ENCODE data around the gene TRPM8. TPM values are rescaled to one million over a fixed set of nuclear protein-coding genes. Genes with fewer than 3 reads are reported as not detected.

Gene TRPM8
- total RNA-seq, 1 donor from 2014 or later, result 7.5 TPM

DNA sequence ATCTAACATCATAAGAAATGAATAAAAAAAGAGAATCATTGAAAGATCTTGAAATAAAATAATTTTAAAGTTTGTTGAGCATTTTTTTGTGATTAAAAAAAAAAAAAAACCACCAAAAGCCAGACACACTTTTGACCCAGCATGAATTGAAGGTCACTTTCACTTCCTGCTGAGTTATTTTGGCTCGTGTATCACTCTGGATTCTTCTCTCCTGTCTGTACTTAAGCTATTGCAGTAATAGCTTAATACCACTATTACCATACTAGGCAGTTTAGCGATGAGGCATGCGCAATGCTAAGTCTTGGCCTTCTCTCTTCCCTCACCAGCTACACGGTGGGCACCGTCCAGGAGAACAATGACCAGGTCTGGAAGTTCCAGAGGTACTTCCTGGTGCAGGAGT, 78.8 kb downstream of the TRPM8 start:
- Histone ChIP-seq H3K4me1 (no peaks in the 10 kb centered on the region), H3K79me2 (ENCODE audit: low read depth) (no peaks in the 10 kb centered on the region), H3K4me2 (no peak overlapping the region), H3K4me3 (no peak overlapping the region), H3K27ac (no peak overlapping the region), H4K20me1 (ENCODE audit: low read depth) (no peaks in the 10 kb centered on the region), H3F3A (ENCODE audit: low read depth) (no peaks in the 10 kb centered on the region), H2AFZ (replicated peaks) (no peak overlapping the region), H3K9me3 (ENCODE audit: low read depth) (no peaks in the 10 kb centered on the region), H3K27me3 (no peaks in the 10 kb centered on the region), H3K9ac (no peak overlapping the region), H3K36me3 (no peaks in the 10 kb centered on the region)
- H3K36me3 Mint-ChIP-seq, result no peaks in the 10 kb centered on the region
- peaks cover 2% of the 10 kb centered on the region for H3K9me3 Mint-ChIP-seq
- DNase-seq (ENCODE audit: low spot score), result no peak
- H3K4me1 Mint-ChIP-seq, result peaks cover 6% of the 10 kb centered on the region
- H3K4me3 Mint-ChIP-seq, result no peak overlapping the region
- TF ChIP-seq EZH2phosphoT487 (IDR thresholded peaks at IDR 0.05) (no peak), EZH2 (IDR thresholded peaks at IDR 0.05) (no peak)
- H3K27ac Mint-ChIP-seq, result no peak overlapping the region
- H3K27me3 Mint-ChIP-seq (ENCODE audit: insufficient read depth, low read depth), result peaks cover 7% of the 10 kb centered on the region

- Histone ChIP-seq H3K4me3 (no peak overlapping the region), H3K36me3 (no peaks in the 10 kb centered on the region), H3K27me3 (no peaks in the 10 kb centered on the region), H3K9me3 (ENCODE audit: low read depth) (no peaks in the 10 kb centered on the region), H3K27ac (no peak overlapping the region), H3K79me2 (ENCODE audit: low read depth) (no peaks in the 10 kb centered on the region), H3K4me1 (no peaks in the 10 kb centered on the region), H2AFZ (replicated peaks) (no peak overlapping the region), H3K4me2 (no peak overlapping the region), H4K20me1 (ENCODE audit: low read depth) (no peaks in the 10 kb centered on the region), H3K9ac (no peak overlapping the region), H3F3A (ENCODE audit: low read depth) (no peaks in the 10 kb centered on the region)
- peaks cover 6% of the 10 kb centered on the region for H3K4me1 Mint-ChIP-seq
- H3K9me3 Mint-ChIP-seq, result peaks cover 2% of the 10 kb centered on the region
- no peaks in the 10 kb centered on the region for H3K36me3 Mint-ChIP-seq
- H3K27me3 Mint-ChIP-seq (ENCODE audit: insufficient read depth, low read depth), result peaks cover 7% of the 10 kb centered on the region
- no peak for DNase-seq (ENCODE audit: low spot score)
- no peak overlapping the region for H3K4me3 Mint-ChIP-seq
- H3K27ac Mint-ChIP-seq, result no peak overlapping the region
- no peak for TF ChIP-seq EZH2 (IDR thresholded peaks at IDR 0.05)
- TF ChIP-seq EZH2phosphoT487 (IDR thresholded peaks at IDR 0.05), result no peak
- TF ChIP-seq, protein P1, sequence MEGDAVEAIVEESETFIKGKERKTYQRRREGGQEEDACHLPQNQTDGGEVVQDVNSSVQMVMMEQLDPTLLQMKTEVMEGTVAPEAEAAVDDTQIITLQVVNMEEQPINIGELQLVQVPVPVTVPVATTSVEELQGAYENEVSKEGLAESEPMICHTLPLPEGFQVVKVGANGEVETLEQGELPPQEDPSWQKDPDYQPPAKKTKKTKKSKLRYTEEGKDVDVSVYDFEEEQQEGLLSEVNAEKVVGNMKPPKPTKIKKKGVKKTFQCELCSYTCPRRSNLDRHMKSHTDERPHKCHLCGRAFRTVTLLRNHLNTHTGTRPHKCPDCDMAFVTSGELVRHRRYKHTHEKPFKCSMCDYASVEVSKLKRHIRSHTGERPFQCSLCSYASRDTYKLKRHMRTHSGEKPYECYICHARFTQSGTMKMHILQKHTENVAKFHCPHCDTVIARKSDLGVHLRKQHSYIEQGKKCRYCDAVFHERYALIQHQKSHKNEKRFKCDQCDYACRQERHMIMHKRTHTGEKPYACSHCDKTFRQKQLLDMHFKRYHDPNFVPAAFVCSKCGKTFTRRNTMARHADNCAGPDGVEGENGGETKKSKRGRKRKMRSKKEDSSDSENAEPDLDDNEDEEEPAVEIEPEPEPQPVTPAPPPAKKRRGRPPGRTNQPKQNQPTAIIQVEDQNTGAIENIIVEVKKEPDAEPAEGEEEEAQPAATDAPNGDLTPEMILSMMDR (IDR thresholded peaks at IDR 0.05), result no peak
Observed at GRCh38 chr2:233996461-233996860, 79.3 kb downstream of the TRPM8 start.

- no peaks in the 10 kb centered on the region for H3K9me3 ChIP-seq (ENCODE audit: low read depth)
- no peak overlapping the region for H3K4me3 ChIP-seq
- peaks cover 7% of the 10 kb centered on the region for H3K27me3 Mint-ChIP-seq (ENCODE audit: insufficient read depth, low read depth)
- H3K27ac ChIP-seq, result no peak overlapping the region
- no peaks in the 10 kb centered on the region for H3K9me3 Mint-ChIP-seq
- TF ChIP-seq, protein P1 (IDR thresholded peaks at IDR 0.05), result no peak
- TF ChIP-seq EZH2phosphoT487 (IDR thresholded peaks at IDR 0.05) (no peak), EZH2 (IDR thresholded peaks at IDR 0.05) (no peak)
- H3K9ac ChIP-seq, result no peak overlapping the region
- H3K4me2 ChIP-seq, result no peak overlapping the region
- no peak overlapping the region for H2AFZ ChIP-seq (replicated peaks)
- H4K20me1 ChIP-seq (ENCODE audit: low read depth), result no peaks in the 10 kb centered on the region
- H3K4me1 Mint-ChIP-seq, result peaks cover 6% of the 10 kb centered on the region
- H3K36me3 ChIP-seq, result no peaks in the 10 kb centered on the region
- no peak overlapping the region for H3K4me3 Mint-ChIP-seq
- no peaks in the 10 kb centered on the region for H3K36me3 Mint-ChIP-seq
- H3K27me3 ChIP-seq, result no peaks in the 10 kb centered on the region
- no peaks in the 10 kb centered on the region for H3K4me1 ChIP-seq
- no peak for DNase-seq (ENCODE audit: low spot score)
- no peaks in the 10 kb centered on the region for H3F3A ChIP-seq (ENCODE audit: low read depth)
- H3K27ac Mint-ChIP-seq, result no peak overlapping the region
- no peaks in the 10 kb centered on the region for H3K79me2 ChIP-seq (ENCODE audit: low read depth)
Observed at GRCh38 chr2:233997707-233998106, 80.5 kb downstream of the TRPM8 start.

DNA sequence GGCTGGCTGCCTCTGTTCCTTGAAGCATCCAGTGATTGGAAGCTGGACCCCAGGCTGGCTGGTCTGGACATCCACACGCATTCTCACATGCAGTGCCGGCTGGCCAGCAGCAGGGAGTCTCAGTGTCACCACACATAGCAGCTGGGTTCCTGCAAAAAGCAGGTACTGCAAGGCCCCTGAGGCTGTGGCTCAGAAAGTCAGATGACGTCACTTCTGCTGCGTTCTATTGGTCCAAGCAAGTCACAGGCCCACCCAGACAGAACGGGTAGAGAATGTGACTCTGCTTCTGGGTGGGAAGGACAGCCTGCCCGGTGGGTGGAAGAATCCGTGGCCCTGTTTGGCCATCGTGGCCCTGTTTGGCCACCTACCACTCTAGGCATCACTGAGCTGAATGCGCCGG, 82.0 kb downstream of the TRPM8 start:
- DNase-seq (ENCODE audit: low spot score), result no peak

More for the DNA sequence above, 82.0 kb downstream of the TRPM8 start:
- H4K20me1 ChIP-seq (ENCODE audit: low read depth), result no peaks in the 10 kb centered on the region
- Mint-ChIP-seq H3K4me3 (no peak overlapping the region), H3K4me1 (peaks cover 10% of the 10 kb centered on the region), H3K9me3 (no peaks in the 10 kb centered on the region), H3K27ac (no peak overlapping the region), H3K36me3 (no peaks in the 10 kb centered on the region), H3K27me3 (ENCODE audit: insufficient read depth, low read depth) (peaks cover 7% of the 10 kb centered on the region)
- no peaks in the 10 kb centered on the region for H3K79me2 ChIP-seq (ENCODE audit: low read depth)
- no peak overlapping the region for H3K4me3 ChIP-seq
- no peak overlapping the region for H3K4me2 ChIP-seq
- H3F3A ChIP-seq (ENCODE audit: low read depth), result no peaks in the 10 kb centered on the region
- no peak overlapping the region for H3K27ac ChIP-seq
- TF ChIP-seq, protein P1 (IDR thresholded peaks at IDR 0.05), result no peak
- TF ChIP-seq EZH2 (IDR thresholded peaks at IDR 0.05), result no peak
- no peak for TF ChIP-seq EZH2phosphoT487 (IDR thresholded peaks at IDR 0.05)
- no peaks in the 10 kb centered on the region for H3K4me1 ChIP-seq
- no peak overlapping the region for H2AFZ ChIP-seq (replicated peaks)
- no peaks in the 10 kb centered on the region for H3K27me3 ChIP-seq
- no peaks in the 10 kb centered on the region for H3K9me3 ChIP-seq (ENCODE audit: low read depth)
- no peak overlapping the region for H3K9ac ChIP-seq
- no peaks in the 10 kb centered on the region for H3K36me3 ChIP-seq

Measured in neural progenitor cell (in vitro differentiated cells).